Activated naive CD8-positive, alpha-beta T cell treated with anti-CD3 and anti-CD28 coated beads for 36 hours (primary cell): Measurements from ENCODE around the gene GTF3C5. TPM values are rescaled to one million over a fixed set of nuclear protein-coding genes. Genes with fewer than 3 reads are reported as not detected.
"Not testable (repeated sequence)": the region's sequence is repeated elsewhere in the genome, so short reads cannot be mapped to it uniquely, and the experiment has no call there.

Experiments
- DNase-seq: peaks from one replicate; pipeline ENCODE4 v3.0.0; 2021
- H3K27ac Mint-ChIP-seq: one replicate; pipeline ENCODE4 v1.8.0; 2022; ENCODE audit warnings: mild to moderate bottlenecking, moderate library complexity, mixed read lengths
- H3K27me3 Mint-ChIP-seq: one replicate; pipeline ENCODE4 v1.8.0; 2022; ENCODE audit warnings: mild to moderate bottlenecking, mixed read lengths
- H3K36me3 Mint-ChIP-seq: one replicate; pipeline ENCODE4 v1.8.0; 2021; ENCODE audit warnings: mild to moderate bottlenecking, mixed read lengths
- H3K4me1 Mint-ChIP-seq: one replicate; pipeline ENCODE4 v1.8.0; 2021; ENCODE audit warnings: mixed read lengths
- H3K4me3 Mint-ChIP-seq: one replicate; pipeline ENCODE4 v1.8.0; 2022; ENCODE audit warnings: mild to moderate bottlenecking, moderate library complexity, mixed read lengths
- H3K9me3 Mint-ChIP-seq: one replicate; pipeline ENCODE4 v1.8.0; 2022; ENCODE audit warnings: mixed read lengths
- total RNA-seq, 2 experiments: library from RNA; stranded (reverse); gene quantifications; one replicate each; pipeline ENCODE4 v1.2.3, GENCODE V29; 2021

The GTF3C5 gene
- total RNA-seq = 10 to 100 TPM; 85.4 to 90.2 TPM

DNA sequence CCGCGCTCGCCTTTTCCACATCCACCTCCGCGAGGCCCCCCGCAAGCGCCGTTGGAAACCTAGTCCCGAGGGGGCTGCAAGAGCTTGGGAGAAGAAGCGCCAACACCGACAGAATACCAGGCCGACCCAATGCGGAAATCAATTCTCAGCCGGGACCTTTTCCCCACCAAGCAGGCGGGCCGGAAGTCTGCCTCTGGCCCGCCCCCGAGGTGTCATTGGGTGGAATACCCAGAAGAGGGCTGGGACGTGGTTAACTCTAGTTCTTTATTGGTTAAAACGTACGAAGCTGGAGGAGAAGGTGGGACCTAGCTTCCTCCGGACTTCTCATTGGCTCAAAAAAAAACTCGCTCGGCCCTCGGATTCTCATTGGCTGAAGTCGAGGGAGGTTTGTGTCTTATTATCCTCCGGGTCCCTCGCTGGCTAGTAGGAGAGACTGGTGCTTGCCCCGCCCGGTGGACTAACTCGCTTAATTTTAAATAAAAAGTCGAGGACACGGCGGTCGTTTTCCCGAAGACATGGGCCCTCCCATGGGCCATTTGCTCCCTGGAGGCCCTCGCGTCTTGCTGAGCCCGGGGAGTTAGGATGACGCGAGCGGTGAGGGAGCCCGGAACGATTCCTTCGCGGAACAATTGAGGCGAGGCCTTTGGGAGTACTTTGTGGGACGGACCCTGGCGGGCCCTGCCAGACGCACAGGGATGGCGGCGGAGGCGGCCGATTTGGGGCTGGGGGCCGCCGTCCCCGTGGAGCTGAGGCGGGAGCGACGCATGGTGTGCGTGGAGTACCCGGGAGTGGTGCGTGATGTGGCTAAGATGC, at the start of gene GTF3C5:
TSS of gene GTF3C5 (plus strand) at position 681 of the 813 bp plus-strand sequence. CDS start at position 696, 15 bp downstream.
- peaks cover 27% of the 10 kb centered on the region for H3K4me1 Mint-ChIP-seq
- peak within 1 kb of the TSS; percentile 99 for H3K4me3 Mint-ChIP-seq
- H3K9me3 Mint-ChIP-seq = peaks cover 6% of the 10 kb centered on the region
- peak; percentile 92 for DNase-seq
- H3K27me3 Mint-ChIP-seq = no peaks in the 10 kb centered on the region
- H3K36me3 Mint-ChIP-seq = peaks cover 11% of the 10 kb centered on the region
- H3K27ac Mint-ChIP-seq = peak within 1 kb of the TSS; percentile 98

DNA sequence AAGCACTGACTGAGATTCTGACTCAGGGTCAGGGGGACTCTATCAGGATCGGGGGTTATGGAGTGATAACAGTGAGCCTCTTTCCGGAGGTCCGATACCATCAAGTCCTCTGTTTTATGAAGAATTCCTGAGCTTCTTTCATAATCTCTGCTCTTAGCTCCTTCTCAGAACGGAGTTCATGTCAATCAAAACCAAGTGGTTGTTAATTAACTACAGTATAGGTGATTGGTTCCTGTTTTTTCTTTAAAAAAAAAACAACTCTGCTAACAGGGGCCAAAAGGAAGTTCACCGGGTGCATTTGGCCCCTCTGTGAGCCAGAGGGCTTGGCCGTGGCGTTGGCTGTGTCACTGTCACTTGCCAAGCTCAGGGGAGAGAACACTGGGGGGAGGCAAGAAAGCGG, 48.3 kb upstream of the GTF3C5 start:
- H3K36me3 Mint-ChIP-seq = no peaks in the 10 kb centered on the region
- peaks cover 6% of the 10 kb centered on the region for H3K4me1 Mint-ChIP-seq
- no peak overlapping the region for H3K4me3 Mint-ChIP-seq
- peaks cover 80% of the 10 kb centered on the region for H3K27me3 Mint-ChIP-seq
- no peaks in the 10 kb centered on the region for H3K9me3 Mint-ChIP-seq
- no peak overlapping the region for H3K27ac Mint-ChIP-seq
- DNase-seq = no peak

GRCh38 chr9:132983491-132984201, 47.2 kb upstream of the GTF3C5 start:
- DNase-seq = no peak
- Mint-ChIP-seq H3K4me1 (peaks cover 4% of the 10 kb centered on the region), H3K4me3 (no peak overlapping the region), H3K36me3 (no peaks in the 10 kb centered on the region), H3K27ac (no peak overlapping the region), H3K9me3 (no peaks in the 10 kb centered on the region), H3K27me3 (peaks cover 68% of the 10 kb centered on the region)

DNA sequence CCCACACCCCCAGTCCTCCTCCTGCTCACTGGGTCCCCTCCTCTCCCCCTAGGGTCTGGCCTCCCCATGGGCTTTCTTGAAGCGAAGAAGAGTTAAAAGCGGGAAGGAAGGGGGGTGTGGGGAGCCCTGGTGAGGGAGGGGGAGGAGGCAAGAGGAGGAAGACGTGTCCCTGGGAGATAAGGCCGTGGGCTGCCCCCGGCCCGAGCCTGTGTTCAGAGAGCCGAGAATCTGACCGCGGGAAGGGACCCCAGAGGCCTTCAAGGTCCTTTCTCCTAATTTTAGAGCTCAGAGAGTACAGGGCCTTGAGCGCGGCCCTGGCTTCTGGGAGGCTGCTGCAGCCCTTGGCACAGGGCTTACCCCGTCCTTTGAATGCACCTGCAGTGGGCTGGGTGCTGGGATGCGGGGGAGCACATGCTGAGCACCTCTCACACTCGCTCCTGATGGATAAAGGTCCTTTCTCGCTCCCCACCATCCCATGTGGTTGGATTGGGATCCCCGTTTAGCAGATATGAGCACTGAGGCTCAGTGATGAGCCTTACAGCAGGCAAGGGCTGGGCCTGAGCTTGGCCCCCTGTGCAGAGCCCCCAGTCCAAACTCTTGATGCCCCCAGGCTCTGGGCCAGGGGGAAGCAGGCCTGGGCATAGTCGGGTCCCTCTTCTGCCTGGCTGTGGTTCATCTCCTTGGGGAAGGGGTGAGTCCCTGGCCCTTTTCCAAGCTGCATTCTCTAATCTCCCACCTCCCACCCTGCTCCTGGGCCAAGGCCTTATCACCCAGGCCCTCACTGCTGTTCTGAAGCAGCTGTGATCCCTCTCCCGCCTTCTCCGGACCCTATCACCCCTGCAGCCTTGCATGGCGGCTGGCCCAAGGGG, 46.4 kb upstream of the GTF3C5 start:
- peaks cover 60% of the 10 kb centered on the region for H3K27me3 Mint-ChIP-seq
- H3K4me1 Mint-ChIP-seq = no peaks in the 10 kb centered on the region
- no peak overlapping the region for H3K4me3 Mint-ChIP-seq
- no peak overlapping the region for H3K27ac Mint-ChIP-seq
- no peaks in the 10 kb centered on the region for H3K9me3 Mint-ChIP-seq
- no peaks in the 10 kb centered on the region for H3K36me3 Mint-ChIP-seq
- no peak for DNase-seq

- Mint-ChIP-seq H3K4me1 (no peaks in the 10 kb centered on the region), H3K9me3 (no peaks in the 10 kb centered on the region), H3K27me3 (peaks cover 54% of the 10 kb centered on the region), H3K4me3 (no peak overlapping the region), H3K36me3 (no peaks in the 10 kb centered on the region), H3K27ac (no peak overlapping the region)
- DNase-seq = no peak
Observed at GRCh38 chr9:132985071-132985350, 45.8 kb upstream of the GTF3C5 start.

- H3K9me3 Mint-ChIP-seq = peaks cover 2% of the 10 kb centered on the region
- H3K36me3 Mint-ChIP-seq = no peaks in the 10 kb centered on the region
- H3K27me3 Mint-ChIP-seq = peaks cover 51% of the 10 kb centered on the region
- no peak for DNase-seq
- H3K27ac Mint-ChIP-seq = no peak overlapping the region
- no peaks in the 10 kb centered on the region for H3K4me1 Mint-ChIP-seq
- H3K4me3 Mint-ChIP-seq = no peak overlapping the region
Observed at GRCh38 chr9:132985489-132985888, 45.3 kb upstream of the GTF3C5 start.

- no peaks in the 10 kb centered on the region for H3K36me3 Mint-ChIP-seq
- no peak overlapping the region for H3K4me3 Mint-ChIP-seq
- peaks cover 2% of the 10 kb centered on the region for H3K9me3 Mint-ChIP-seq
- H3K27ac Mint-ChIP-seq = no peak overlapping the region
- H3K4me1 Mint-ChIP-seq = no peaks in the 10 kb centered on the region
- DNase-seq = no peak
- peaks cover 44% of the 10 kb centered on the region for H3K27me3 Mint-ChIP-seq
Observed at GRCh38 chr9:132986114-132986513, 44.7 kb upstream of the GTF3C5 start.

DNA sequence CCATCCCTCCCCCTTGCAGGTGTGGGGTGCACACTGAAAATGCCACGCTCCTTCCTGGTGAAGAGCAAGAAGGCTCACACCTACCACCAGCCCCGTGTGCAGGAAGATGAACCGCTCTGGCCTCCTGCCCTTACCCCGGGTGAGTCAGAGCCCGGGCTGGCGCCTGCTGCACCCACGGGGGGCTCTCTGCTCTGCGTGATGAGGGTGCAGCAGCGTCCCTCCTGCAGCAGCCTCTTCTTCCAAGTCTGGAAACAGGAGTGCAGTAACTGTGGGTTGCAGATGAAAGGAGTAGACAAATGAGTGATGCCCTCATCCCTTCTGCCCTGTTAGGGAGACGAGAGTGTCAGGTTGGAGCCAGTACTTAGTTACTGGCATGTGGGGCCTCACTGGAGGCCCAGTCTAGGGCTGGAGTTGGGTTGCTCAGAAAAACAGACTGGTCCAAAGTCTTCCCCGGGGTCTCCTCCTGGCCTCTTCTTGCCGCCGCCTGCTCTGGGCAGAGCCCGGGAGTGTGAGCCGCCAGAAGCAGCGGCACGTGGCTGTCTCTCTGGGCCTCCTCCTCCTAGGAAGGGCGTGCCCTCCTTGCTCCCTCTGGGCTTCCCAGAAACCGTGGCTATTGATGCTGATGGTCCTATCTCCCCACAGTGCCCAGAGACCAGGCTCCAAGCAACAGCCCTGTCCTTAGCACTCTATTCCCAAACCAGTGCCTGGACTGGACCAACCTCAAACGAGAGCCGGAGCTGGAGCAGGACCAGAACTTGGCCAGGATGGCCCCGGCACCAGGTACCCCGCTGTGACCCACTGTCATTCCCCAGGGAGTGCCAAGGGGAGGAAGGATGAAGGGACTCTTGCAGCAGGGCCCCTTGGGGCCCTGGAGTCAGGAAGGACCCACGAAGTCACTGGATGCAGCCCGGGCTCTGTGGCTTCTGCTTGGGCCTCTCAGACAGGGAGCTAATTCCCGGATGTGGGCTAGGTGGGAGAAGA, 43.9 kb upstream of the GTF3C5 start:
- Mint-ChIP-seq H3K27me3 (peaks cover 36% of the 10 kb centered on the region), H3K27ac (no peak overlapping the region), H3K4me1 (no peaks in the 10 kb centered on the region), H3K4me3 (no peak overlapping the region), H3K36me3 (no peaks in the 10 kb centered on the region), H3K9me3 (peaks cover 2% of the 10 kb centered on the region)
- DNase-seq = no peak

DNA sequence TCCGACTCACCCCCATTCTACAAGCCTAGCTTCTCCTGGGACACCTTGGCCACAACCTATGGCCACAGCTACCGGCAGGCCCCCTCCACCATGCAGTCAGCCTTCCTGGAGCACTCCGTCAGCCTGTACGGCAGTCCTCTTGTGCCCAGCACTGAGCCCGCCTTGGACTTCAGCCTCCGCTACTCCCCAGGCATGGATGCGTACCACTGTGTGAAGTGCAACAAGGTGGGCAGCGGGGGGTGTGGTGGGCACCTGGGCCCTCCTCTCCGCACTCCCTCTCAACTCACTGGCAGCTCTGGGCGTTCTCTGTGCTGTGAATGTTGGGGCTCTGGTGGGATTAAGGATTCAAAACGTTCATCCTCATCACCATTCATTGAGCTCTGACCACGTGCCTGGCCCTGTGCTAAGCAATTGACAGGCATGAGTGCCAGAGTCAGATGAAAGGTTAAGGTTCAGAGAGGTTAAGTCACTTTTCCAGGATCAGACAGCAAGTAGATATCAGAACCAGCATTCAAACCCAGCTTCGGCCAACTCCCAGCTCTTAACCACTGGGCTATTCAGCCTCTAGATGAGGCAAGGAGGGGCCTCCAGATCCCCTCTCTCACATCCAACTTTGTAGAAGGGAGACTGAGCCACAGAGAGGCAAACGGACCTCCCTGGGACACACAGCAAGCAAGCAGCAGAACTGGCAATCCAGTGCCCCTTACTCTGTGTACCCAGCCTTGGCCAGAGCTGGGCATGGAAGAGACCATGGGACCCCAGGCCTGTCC, 42.4 kb upstream of the GTF3C5 start:
- no peaks in the 10 kb centered on the region for H3K36me3 Mint-ChIP-seq
- peaks cover 30% of the 10 kb centered on the region for H3K27me3 Mint-ChIP-seq
- H3K4me1 Mint-ChIP-seq = no peaks in the 10 kb centered on the region
- peaks cover 2% of the 10 kb centered on the region for H3K9me3 Mint-ChIP-seq
- H3K4me3 Mint-ChIP-seq = no peak overlapping the region
- H3K27ac Mint-ChIP-seq = no peak overlapping the region
- no peak for DNase-seq

DNA sequence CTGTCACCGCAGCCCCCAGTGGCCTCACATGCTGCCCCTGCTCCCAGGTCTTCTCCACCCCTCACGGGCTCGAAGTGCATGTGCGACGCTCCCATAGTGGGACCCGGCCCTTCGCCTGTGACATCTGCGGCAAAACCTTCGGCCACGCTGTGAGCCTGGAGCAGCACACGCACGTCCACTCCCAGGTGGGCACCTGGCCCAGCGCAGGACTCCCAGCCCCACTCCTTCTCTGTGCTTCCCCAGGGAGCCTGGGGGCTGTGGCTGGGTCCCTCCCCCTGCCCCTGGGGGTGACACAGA, 41.8 kb upstream of the GTF3C5 start:
- H3K27ac Mint-ChIP-seq = no peak overlapping the region
- no peak overlapping the region for H3K4me3 Mint-ChIP-seq
- no peaks in the 10 kb centered on the region for H3K36me3 Mint-ChIP-seq
- peaks cover 2% of the 10 kb centered on the region for H3K9me3 Mint-ChIP-seq
- H3K4me1 Mint-ChIP-seq = no peaks in the 10 kb centered on the region
- peaks cover 24% of the 10 kb centered on the region for H3K27me3 Mint-ChIP-seq
- DNase-seq = no peak

DNA sequence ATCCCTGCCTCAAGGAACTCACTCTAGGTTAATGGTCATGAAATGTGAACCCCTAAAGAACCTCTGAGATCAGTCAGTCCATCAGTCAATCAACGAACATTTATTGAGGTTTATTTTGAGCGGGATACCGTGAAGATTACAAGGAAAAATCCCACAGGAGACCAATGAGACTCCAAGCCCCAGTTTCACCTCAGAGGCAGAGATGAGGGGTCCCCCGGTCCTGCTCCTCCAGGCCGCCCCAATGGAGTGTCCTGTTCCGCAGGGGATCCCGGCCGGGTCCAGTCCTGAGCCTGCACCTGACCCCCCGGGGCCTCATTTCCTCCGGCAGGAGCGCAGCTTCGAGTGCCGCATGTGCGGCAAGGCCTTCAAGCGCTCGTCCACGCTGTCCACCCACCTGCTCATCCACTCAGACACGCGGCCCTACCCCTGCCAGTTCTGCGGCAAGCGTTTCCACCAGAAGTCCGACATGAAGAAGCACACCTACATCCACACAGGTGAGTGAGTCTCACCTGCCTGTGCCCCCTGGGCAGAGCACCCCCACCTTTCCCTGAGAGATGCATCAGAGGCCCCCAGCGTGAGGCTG, 41.3 kb upstream of the GTF3C5 start:
- H3K36me3 Mint-ChIP-seq = no peaks in the 10 kb centered on the region
- H3K27ac Mint-ChIP-seq = no peak overlapping the region
- H3K4me3 Mint-ChIP-seq = no peak overlapping the region
- H3K4me1 Mint-ChIP-seq = peaks cover 2% of the 10 kb centered on the region
- no peak for DNase-seq
- peaks cover 2% of the 10 kb centered on the region for H3K9me3 Mint-ChIP-seq
- peaks cover 22% of the 10 kb centered on the region for H3K27me3 Mint-ChIP-seq

DNA sequence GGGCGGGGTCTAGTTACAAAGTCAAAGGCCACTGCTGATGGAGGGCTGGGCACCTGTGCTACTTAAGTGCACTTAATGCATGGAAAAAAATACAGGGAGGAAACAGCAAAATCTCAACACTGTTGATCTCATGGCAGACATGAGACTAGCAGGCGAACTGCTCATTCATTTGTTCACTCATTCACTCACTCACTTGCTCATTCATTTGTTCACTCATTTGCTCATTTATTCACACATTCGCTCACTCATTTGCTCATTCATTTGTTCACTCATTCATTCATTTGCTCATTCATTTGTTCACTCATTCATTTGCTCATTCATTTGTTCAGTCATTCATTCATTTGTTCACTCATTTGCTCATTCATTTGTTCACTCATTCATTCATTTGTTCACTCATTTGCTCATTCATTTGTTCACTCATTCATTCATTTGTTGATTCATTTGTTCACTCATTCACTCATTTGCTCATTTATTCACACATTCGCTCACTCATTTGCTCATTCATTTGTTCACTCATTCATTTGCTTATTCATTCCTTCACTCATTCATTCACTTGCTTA, 40.7 kb upstream of the GTF3C5 start:
- DNase-seq, H3K9me3 Mint-ChIP-seq: not testable (repeated sequence)

GRCh38 chr9:132990781-132991180, 40.0 kb upstream of the GTF3C5 start:
- H3K4me3 Mint-ChIP-seq = no peak overlapping the region
- H3K27me3 Mint-ChIP-seq = peaks cover 19% of the 10 kb centered on the region

More for the DNA sequence above, 40.7 kb upstream of the GTF3C5 start:
- H3K4me1 Mint-ChIP-seq, H3K36me3 Mint-ChIP-seq, H3K27ac Mint-ChIP-seq, H3K4me3 Mint-ChIP-seq: not testable (repeated sequence)
- H3K27me3 Mint-ChIP-seq = peaks cover 24% of the 10 kb centered on the region

More at GRCh38 chr9:132990781-132991180, 40.0 kb upstream of the GTF3C5 start:
- Mint-ChIP-seq H3K4me1 (peaks cover 4% of the 10 kb centered on the region), H3K9me3 (peaks cover 2% of the 10 kb centered on the region), H3K36me3 (no peaks in the 10 kb centered on the region), H3K27ac (no peak overlapping the region)
- DNase-seq = no peak
